H1 (cell line): ENCODE results near the gene SHROOM2. TPM values are rescaled to one million over a fixed set of nuclear protein-coding genes. Genes with fewer than 3 reads are reported as not detected.

ENCODE experiments used
- YY1 ChIP-seq: IDR thresholded peaks from 2 replicates; pipeline ENCODE4 v1.6.1; 2011; ENCODE audit warnings: low read depth, mild to moderate bottlenecking, low read length
- polyA plus RNA-seq, 7 experiments: library from polyadenylated mRNA; depleted of rRNA in 3 of 7; stranded (reverse) in 5 of 7; unstranded in 2 of 7; fragments of >200 nt in 5 of 7; fragments of 200-250 nt in 2 of 7; gene quantifications; 1 replicate in 5 of 7; 2 replicates in 1 of 7; 4 replicates in 1 of 7; pipeline versions ENCODE4 v1.2.1 to v1.2.3, GENCODE V29; 2011 to 2013; ENCODE audit warnings: missing spikeins in 2 of 7, mixed read lengths in 2 of 7
- total RNA-seq: library from RNA; stranded (reverse); fragmentation: NEBNext Ultra II Directional; extraction: Animal tissue kit (Norgen Biotek cat#: 25700); gene quantifications from 2 replicates; pipeline ENCODE4 v1.2.1, GENCODE V29; 2021

SHROOM2 gene
- total and polyA plus RNA-seq, 2 of the 8 experiments (the other 6 are each of a cell fraction or from before 2014, with no cell fraction given): 3.4 to 14.2 TPM

- TF ChIP-seq YY1: no peak
Measured at GRCh38 chrX:9738151-9738550, 48.1 kb upstream of the SHROOM2 start (continued).
